Keratinocyte (primary cell): ENCODE measurements around the gene EFHB.
"Not testable (repeated sequence)": the region's sequence is repeated elsewhere in the genome, so short reads cannot be mapped to it uniquely, and the experiment has no call there.

Experiments
- CTCF ChIP-seq, 3 experiments: IDR thresholded peaks in 1 of 3; conservative IDR thresholded peaks in 1 of 3; optimal IDR thresholded peaks in 1 of 3; 2 replicates in 2 of 3; 3 replicates in 1 of 3; pipeline versions ENCODE3 to v1.5.1; 2011; ENCODE audit warnings: low read length in 3 of 3, mild to moderate bottlenecking in 3 of 3, moderate library complexity in 2 of 3, control low read depth in 1 of 3, inconsistent platforms in 1 of 3; ENCODE audit not compliant: insufficient read depth in 2 of 3; ENCODE audit errors: extremely low read depth in 1 of 3
- EZH2 ChIP-seq: IDR thresholded peaks from one replicate; pipeline ENCODE4 v1.6.1; 2012; ENCODE audit warnings: inconsistent platforms, mild to moderate bottlenecking, low read length, moderate library complexity

GRCh38 chr3:19855318-19855717 is 78.7 kb downstream of the EFHB start:
- not testable (repeated sequence) for TF ChIP-seq EZH2; CTCF (optimal IDR thresholded peaks at IDR 0.05 in 1 of 3, IDR thresholded peaks at IDR 0.05 in 1 of 3, conservative IDR thresholded peaks at IDR 0.05 in 1 of 3; ENCODE audit: extremely low read depth in 1 of 3, insufficient read depth in 2 of 3, low read length in 3 of 3)
